Globus pallidus (tissue), 1 donor: ENCODE data around the gene NKX2-8.

Source experiments
- DNase-seq: peaks from one replicate; pipeline ENCODE4 v3.0.0-alpha.2; 2015; ENCODE audit warnings: low spot score

The NKX2-8 gene

DNA sequence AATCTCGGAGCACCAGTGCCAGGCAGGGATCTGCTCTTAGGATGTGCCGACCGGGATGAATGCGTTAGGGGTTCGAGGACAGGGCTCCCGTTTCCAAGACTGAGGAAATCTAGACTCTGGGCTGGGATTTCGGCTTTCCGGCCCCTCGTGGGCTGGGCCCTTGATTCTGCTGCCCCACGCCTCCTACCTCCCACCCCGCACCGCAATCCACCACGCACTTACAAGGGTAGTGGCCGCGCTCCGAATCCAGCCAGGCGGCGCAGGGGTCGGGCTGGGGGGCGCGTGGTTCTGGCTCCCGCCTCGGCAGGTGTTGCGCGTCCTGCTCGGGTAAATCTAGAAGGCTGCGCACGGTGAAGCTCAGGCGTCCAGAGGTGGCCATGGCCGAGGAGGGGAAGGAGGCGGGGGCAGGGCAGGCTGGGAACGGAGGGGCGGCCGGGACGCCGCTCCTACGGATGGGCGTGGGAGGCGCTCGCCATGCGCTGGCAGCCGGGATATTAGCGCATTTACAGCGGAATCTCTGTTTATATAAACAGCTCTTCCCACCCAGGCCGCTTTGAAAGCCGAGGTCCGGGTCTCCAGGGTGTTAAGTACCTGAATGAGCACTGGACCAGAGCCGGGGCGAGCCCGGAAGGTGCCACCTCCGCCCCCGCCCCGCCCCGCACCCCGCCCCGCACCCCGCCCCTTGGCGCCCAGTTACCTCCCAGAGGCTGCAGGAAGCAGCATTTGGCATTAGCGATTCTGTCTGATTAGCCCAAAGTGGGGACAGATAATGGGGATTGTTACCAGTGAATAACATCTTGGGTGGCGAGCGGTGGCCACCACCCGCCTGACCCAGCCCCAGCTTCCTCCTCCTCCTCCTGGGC lies at the start of gene NKX2-8:
TSS of gene NKX2-8 (minus strand) at position 604 of the 863 bp plus-strand sequence. CDS start at position 379, 225 bp downstream.
- no peak for DNase-seq

DNA sequence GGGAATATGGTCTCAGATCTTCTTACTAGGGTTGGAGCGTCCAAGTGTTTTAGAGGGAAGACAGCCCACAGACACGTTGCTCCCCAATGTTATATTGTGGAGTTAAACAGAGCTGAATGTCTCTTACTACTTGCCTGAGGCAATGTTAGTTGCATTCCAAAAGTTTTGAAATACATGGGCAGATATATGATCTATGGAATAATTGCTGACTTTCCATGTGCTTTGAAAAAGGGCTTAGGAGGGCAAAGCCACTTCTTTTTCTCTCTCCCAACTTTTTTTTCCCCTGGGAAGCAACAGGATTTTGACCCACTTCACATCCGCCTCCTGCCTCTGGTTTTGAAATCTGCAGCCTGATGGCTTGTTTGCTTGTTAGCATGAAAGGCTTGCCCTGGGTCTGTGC lies 45.6 kb upstream of the NKX2-8 start:
- DNase-seq = no peak

DNA sequence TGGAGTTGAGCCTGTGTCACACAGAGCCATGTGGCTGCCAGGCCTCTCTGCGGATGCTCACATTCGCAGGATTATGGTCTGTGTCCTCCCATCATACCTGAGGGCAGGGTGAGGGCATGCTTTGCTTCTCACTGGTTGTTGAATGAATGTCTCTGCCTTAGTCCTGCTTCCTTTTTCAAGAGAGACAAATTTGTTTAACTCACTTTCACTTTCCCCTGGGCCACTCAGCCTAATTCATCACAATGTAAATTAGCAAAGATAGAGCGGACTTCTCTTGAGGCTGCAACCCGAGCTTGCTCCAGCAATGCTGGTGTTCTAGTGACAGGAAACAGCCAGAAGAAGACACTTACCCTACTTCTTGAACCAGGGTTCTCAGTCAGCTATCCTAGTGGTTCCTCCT lies 43.7 kb upstream of the NKX2-8 start:
- no peak for DNase-seq

DNA sequence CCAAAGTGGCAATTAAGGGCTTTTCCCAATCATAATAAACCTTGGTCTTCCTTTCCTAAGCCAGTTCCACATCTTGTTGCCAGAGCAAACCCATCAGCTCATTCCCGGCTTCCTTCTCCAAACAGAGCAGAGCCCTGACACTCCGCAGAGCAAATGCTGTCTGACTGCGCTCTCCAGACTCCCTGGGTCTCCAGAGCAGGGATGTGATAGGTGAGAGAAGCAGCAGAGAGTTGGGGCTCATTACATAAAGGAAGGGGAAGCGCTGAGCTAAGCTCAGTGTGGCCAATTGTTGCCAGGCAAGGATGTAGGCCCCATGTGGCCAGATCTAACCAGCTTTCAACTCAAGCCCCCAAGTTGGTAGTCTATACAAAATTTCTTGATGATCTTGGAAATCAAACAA lies 43.0 kb upstream of the NKX2-8 start:
- DNase-seq = no peak

DNA sequence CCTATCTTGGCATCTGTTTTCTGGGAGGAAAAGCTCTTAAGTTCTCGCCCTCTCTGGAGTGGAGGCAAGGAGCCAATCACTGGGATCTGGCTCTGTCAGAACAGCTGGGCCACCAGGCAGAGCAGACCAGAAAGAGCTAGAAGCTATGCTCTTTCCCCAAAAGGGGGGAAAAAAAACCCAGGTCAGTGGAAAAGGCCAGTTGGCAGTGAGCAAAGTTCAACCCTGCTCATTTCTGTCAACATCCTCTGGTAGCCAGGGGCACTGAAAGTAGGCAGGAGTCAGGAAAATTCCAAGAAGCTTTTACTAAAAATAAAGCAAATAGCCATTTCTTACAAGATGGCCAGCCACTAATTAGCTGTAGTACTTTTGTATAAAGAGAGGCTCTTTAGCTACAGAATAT lies 42.6 kb upstream of the NKX2-8 start:
- DNase-seq = no peak

DNA sequence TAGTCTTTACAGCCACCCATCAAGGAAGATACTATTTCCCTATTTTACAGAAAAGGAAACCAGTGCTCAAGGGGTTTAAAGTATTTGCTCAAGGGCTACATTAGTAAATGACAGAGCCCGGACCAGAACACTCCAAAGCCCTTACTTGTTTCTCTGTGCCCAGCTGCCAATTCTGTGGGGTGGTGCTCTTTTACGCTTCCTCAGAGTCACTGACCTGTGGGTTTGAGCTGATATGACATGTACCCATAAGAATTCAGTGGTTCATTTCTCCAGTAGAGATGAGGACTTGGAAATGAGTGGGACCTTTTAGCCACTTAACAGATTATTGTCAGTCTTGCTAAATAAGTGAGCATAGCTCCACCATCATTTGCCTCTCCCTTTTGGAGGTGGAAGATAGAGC lies 37.4 kb upstream of the NKX2-8 start:
- DNase-seq = no peak

DNA sequence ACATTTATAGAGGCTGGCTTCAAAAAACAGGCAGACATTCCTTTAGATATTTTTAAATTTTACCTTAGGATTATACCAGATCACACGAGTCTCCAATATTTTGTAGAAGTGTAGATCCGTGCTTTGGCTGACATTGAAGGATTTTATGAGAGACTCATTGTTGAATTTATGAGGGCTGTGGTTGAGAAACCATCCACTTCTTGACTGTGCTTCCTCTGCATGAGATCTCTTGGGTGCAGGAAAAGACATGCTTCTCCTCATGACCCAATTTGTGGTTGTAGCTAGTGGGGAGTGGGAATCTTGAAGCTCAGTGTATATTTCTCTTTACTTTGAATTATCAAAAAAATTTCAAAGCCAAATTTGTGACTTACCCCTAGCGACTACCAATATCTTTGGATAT lies 36.7 kb upstream of the NKX2-8 start:
- DNase-seq = no peak

DNA sequence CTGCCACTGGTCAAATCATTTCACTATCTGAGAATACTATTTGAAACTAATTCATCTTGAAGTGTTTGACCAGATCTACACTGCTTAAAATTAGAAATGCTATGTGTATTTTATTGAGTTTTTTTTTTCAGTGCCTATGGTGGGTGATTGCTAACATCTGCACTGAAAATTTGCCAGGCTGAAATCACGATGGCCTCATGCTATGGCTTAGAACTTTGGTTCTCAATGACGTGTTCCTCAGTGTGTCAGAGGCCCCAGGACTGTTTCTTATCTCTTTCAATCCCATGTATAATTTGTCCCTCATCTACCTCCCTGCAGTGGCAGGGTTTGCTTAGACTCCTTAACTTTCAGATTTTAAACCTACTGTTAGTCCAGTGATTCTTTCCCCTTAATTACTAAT lies 36.2 kb upstream of the NKX2-8 start:
- DNase-seq = no peak

DNA sequence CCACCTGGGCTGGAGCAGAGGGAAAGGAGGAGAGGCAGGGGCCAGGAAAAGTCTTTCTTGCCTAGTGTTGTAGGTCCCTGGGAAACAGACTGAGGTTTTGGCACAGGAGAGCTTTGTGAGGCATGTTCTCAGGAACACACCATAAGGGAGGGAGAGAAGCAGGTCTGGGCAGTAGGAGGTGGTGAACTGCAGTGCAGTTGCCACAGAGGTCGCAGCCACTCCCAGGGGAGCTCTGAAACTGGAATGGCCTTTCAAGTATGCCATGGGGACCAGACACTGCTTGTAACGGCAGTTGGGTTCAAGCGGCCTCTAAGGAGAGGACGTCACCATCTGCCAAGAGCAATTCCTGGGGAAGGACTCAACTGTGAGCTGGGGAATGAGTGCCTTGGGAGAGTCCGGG lies 35.4 kb upstream of the NKX2-8 start:
- DNase-seq = no peak

DNA sequence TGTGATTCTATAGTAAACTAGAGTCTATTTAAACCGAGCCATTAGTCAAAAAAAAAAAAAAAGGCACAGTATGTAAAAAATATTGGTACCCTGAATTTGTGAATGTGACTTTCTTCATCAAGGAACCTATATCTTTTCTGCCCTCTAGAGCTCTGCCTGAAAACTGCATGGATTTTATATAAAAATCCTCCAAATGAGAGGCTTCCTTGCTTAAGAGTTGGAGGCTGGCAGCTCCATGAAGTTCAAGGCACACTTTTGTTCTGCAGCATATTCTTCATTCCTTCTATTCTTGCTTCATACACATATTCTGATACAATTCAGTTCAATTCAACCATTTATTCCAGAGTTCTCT lies 23.1 kb upstream of the NKX2-8 start:
- DNase-seq = no peak

DNA sequence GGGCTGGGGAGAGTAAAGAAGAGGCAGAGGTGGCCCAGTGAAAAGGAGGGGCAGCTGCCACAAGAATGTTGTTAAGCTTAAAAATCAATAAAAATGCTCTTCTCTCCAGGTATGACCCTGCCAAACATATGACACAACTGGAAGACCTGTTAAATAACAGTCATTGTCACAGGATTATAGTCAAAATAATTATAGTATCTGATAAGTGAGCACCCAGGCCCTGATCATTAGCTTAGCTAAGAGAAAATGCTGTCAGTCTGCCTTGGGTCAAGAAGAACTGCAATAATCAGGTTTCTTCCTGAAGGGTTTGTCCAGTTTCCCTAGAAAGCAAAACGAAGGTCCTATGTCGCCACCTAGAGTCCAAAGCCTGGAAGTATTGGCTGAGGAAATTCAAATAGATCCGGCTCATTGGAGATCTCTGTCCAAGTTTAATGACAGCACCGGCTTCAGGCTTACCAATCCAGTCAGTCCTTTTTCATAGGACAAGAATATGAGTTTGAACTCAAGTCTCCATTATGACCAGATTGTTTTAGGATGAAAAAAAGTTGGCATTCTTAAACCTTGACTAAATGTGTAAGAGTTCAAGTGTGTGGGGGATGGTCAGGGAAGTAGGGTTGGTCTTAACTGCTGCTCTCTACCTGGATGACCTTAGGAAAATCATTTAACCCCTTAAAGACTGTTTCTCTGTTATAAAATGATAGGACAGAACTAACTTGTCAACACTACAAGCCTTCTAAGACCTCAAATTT lies 22.5 kb upstream of the NKX2-8 start:
- peak; percentile 73 for DNase-seq

DNA sequence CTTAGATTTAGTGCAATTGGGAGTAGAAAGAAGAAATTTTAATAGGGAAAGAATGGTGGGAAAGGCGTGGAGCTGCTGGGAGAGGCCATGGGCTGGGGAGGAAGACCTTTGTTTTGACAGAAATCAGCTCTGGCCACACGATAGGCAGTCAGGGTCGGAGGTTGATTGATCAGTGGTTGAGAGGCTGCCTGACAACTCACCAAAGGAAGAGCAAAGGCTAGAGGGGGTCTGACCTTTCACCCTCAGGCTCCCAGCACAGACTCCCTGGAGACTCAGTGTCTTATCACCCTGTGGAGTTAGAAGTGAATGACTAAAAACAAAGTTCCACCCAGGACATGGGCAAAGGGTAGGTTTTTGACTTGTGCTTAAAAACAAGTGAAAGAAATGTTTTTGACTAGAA lies 18.0 kb upstream of the NKX2-8 start:
- DNase-seq = no peak

DNA sequence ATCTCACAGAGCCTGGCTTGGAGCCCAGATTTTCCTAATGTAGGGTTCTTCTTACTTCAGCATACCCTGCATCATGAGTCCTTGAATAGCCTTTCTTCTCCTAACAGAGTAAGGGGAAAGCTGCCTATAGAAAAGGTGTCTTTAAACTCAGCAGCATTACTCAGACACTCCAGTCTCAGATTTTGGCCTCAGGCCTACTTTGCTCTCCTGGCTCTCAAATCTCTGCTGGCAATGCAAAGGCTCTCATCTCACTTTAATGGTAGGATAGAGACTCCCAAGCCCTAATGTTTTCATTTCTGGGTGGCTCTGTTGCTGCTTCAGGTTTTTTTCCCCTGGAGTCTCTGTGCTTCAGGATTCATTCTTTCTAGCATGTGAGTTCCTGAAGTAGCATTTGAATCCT lies 9.1 kb upstream of the NKX2-8 start:
- no peak for DNase-seq

DNA sequence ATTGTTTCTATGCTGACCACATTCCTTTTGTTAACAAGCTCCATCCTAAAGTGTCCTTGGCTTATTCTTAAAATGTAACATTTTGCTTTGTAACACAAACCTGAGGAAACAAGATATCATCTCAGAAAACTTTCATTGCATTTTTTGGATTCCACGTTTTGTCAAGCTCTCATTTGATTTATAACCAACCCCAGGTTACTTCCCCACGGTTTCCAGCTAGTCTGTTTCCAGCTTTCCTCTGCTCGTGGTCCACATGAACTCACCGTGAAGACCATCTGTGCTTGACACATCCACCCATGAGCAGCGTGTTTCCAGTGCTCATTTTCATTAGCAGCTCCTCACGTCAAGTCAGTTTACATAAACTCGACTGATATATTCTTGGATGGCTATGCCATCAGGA lies 6.4 kb upstream of the NKX2-8 start:
- no peak for DNase-seq

DNA sequence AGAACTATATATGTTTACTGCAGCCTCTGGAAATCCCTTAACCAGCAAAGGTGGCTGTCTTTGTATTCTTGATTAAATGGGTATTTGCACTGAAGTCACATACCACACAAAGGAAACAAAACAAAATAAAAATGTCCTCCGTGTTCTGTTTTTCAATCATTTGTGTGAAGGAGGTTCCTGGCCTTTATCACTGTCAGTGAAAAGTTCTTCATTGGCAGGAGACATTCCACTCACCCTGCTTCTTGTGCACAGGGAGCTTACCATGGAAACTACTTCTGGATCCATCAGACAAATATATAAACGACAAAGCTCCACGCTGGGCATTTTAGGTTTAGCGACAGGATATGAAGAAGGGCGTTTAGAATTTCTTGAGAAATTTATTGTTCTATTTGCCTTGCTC lies 5.7 kb upstream of the NKX2-8 start:
- DNase-seq = no peak

DNA sequence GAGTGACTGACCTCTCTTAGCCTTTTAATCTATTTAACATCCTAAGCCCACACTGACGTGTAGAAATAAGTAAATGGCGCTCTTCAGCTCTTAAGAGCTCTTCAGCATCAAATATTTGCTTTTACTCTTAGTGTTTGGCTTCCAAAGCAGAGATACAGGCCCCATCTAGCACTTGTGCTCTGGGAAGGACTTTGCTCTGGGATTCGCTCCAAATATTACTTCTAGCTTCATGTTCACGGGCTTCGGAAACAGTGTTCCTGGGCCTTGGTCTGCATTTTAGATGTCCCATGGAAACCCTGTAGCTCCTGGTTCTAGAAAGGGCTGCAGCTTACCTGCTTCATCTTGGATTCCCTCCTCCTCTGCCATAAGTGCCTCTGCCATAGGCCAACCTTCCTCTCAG lies 2.7 kb upstream of the NKX2-8 start:
- DNase-seq = no peak

DNA sequence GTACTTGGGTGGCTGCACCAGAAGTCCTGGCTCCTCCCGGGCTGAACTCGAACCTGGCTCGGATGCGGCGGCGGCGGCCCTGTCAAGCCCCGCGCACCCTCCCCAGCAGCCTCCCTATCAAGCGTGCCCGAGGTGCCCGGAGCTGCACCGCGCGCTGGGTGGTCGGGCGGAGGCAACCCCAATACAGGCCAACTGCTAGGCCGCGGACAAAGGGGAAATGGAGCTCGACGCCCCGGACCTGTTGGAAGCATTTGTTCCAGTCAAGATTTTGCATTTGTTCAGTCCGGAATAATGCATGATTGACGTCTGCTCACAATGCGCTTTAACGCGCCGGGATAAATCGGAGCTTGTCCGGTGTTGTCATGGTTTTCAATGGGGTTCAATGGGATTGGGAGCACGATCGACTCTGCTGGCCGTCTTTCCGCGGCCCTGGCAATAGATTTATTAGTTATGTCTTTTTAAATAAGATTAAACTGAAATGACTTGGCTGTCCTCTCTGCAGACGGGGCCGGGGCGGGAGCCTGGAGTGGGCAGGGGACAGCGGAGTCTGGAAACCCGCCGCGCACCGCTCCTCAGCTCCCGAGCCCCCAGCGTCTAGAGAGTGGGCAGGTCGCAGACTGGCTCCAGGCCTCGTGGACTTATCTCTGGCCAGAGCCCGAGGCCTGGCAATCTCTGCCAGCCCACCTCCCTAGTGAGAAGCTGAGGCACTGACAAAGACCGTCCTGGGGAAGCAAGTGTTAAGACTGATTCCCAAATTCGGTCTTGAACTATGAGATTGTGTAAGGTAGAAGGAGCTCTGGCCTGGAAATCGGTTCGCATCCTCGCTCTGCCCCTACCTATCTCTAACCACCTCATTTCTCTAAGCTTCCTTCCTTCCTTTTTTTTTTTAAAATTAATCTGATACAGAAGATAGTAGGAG lies 1.7 kb upstream of the NKX2-8 start:
- DNase-seq = no peak

DNA sequence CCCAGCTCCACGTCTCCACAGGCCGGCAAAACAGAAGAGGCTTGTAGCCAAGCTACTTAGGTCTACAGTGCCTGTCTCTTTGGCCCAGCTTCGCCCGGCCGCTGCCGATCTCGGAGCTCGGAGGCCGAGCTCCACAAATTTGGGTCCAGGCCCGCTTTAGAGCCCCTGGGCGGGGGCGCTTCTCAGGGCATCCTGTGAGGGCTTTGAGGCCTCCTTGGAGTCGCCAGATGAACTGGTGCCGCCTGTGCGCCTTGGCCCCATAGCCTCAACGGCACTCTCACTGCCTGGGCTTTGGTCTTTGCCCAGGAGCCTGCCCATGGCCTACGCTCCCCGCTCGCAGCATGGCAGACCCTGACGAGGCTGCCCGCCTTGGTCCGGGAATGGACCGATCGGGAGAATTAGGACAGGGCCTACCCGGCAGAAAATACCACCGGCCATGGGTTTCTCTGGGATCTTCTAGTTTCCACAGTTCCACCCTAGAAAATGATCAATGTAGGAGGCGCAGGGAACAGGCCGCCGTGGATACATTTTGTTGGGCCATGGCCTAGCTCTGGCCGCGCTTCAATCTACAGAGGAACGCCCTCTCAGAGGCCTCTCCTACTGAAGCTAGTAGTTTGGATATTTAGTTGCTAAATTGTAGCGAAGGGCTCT lies 953 bp upstream of the NKX2-8 start:
- DNase-seq = no peak

DNA sequence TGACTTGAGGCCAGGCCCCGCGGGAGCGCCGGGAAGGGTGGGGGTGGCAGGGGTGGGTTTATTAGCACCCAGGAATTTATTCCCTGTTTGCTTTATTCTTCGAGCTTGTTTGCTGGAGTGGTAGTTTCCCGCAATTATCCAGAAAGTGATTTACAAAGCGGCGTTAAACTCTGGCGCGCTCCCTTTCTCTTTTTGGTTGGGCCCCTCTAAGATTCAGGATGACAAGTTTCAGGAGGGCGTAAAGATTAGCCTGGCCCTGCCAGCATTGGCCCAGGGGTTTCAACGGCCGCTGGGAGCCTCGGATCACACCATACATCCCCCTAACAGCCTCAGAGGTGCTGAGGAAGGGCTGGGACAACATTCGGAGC lies 444 bp upstream of the NKX2-8 start:
- no peak for DNase-seq

DNA sequence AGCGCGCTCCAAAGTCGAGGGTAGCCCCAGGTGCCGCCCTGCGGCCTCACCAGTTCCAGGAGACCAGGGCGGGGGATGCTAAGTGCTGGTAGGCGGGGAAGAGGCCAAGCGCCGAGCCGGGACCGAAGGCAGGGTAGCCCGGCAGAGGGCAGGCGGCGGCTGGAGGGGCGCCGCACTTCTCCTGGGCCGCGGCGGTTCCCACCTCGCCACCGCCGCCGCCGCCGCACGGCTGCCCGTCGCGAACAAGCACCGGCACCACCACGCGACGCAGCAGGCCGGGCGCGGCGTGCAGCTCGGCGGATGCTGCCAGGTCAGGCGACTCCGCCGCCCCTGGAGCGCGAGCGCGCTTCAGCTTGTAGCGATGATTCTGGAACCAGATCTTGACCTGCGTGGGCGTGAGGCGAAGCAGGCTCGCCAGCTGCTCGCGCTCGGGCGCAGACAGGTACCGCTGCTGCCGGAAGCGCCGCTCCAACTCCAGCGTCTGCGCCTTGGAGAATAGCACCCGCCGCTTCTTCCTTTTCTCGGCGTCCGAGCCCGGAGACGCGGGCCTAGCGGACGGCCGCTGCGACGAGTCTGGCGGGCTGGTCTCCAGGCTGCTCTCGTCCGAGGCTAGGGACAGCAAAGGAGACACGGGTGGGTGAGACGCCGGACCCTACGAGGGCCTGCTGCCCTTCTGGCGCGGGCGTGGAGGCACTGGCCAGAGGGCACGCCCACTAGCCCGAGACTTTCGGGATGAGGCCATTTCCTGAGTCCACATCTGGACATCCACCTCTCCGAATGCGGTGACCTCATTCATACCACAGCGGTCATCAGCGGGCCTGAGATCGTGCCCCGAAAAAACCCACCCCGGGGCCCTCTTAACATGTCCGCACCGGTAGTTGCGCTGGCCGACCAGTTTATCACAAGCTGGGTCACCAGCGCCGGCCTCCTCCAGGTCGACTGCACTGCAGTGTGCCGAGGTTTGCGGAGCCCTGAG lies 1.3 kb downstream of the NKX2-8 start:
- no peak for DNase-seq
